GM19328 (cell line): Measurements from ENCODE around the gene HECTD4.
"Not testable (repeated sequence)": the region's sequence is repeated elsewhere in the genome, so short reads cannot be mapped to it uniquely, and the experiment has no call there.

Experiments
- ATAC-seq: cut with Tn5 transposase; IDR thresholded peaks from one replicate; pipeline ENCODE4 v1.9.1; 2021; ENCODE audit warnings: mild to moderate bottlenecking, moderate library complexity; ENCODE audit not compliant: unreplicated experiment

HECTD4 gene

DNA sequence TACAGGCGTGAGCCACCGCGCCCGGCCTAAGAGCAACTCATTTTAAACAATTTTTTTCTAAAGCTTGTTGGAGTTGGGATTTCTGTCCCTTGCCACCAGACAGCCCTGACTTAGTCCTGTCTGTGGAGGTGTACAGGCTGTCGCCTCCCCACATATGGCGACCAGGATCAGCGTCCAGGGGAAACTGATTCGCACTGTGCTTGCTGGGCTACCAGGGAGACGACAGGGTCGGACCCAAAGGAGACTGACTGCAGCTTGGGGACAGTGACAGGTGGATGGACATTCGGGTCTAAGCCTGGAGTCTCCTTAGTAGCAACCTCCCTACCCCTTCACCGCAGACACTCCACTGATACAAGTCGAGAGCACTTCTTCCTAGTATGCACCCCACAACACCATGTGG, 216.6 kb downstream of the HECTD4 start:
- ATAC-seq, result no peak

DNA sequence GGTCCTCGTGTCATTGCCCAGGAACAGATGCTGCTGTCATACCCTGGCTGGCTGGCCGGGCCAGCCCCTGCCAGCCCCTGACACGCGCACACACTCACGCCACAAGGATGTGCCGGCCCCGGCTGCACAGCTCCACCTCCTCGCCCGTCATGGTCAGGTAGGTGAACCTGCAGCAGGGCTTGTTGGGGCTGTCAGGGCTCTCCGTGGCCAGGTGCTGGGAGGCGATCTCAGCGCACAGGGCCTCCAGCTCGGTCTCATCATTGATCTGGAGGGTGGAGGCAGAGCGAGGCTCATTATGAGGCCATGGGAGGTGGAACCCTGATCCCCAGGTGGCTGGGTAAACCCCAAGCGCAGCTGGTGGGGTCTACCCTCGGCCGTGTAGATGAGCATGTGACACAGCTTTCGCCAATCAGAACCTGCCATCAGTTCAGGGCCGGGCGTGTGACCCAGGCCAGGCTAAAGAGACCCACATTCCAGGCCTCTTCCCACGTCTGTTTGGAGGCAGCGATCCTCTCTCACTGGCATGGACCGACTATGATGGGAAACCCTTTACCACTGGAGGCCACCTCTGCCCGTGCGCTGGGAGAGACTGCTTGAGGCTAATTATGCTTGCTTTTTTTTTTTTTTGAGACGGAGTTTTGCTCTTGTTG, 218.1 kb downstream of the HECTD4 start:
- ATAC-seq, result no peak

DNA sequence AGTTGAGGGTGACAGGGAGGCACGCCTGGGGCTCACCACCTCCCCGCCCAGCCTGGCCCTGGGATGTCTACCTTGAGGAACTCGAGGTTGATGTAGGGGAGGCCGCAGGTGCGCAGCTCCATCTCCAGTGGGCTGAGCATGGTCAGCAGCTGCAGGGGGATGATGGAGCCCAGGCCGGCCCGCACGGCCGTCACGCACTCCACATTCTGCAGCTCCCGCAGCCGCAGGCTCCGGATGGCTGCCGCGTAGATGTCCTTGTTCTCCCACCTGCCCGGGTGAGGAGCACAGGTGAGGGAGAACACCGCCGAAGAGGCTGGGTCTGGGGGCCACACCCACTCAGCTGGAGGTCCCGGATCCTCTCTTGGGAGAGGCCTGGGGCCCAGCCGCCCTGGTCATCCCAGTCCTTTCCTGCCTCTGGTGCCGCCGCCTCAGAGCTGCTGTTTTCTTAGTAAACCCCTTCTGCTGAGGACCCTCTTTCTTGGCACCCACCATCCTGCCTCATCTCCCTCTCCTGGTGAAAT, 218.7 kb downstream of the HECTD4 start:
- ATAC-seq, result no peak

DNA sequence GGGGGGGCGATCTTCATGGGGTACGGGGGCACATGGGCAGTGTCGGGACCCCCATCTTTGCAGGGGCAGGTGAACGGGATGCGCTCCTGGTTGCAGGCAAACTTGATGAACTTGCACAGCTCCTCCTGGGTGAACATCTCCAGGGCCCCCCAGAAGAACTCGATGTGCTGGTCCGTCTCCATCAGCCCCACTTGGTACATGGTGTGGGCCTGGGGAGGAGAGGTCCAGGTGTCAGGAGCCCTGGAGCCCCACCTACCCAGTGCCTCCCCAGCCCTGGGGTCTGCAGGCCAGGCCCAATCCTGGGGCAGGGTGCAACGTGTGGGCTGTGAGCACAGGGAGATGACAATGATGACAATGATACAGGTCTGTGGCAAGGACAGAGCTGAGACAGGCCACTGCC, 219.2 kb downstream of the HECTD4 start:
- ATAC-seq, result no peak

DNA sequence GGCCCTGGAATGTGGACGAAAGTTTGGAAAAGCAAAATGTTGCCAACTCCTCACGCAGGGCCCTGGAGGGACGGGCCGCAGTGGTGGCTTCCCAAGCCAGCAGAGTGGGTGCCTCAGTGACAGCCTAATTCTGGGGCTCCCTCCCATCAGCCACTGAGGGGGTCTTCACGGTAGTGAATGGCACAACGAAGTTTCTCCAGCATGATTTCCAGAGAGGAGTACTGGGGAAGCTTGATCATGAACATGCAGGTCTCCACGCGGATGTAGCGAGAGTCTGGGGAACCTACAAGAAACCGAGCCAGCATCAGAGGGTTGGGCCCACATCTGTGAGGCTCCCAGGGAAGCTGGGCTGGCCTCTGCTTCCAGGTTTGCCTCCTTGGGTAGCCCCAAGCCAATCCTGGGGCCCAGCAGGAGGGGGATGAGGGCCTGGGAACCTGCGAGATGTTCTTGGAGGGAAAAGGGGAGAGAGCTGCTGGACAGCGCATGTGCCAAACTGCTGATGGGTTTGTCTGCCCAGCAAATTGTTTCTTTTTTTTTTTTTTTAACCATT, 219.9 kb downstream of the HECTD4 start:
- ATAC-seq, result no peak

DNA sequence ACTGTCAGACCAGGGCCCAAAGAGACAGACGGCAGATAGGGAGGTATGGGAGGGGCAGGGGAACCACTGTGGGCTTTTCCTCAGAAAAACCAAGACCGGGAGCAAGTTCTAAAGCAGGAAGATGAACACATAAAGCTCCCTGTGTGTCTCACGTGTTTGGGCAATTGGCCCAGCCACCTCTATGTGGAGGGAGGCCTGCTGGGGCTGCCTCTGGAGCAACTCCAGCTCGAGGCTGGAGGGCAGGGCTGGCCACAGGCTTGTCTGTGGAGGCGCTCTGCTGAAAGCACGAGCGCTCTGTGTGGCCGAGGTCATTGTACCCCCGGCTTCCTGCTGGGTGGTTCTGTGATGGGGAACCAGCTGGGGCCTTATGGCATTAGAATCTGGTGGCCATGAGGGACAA, 220.5 kb downstream of the HECTD4 start:
- no peak for ATAC-seq

DNA sequence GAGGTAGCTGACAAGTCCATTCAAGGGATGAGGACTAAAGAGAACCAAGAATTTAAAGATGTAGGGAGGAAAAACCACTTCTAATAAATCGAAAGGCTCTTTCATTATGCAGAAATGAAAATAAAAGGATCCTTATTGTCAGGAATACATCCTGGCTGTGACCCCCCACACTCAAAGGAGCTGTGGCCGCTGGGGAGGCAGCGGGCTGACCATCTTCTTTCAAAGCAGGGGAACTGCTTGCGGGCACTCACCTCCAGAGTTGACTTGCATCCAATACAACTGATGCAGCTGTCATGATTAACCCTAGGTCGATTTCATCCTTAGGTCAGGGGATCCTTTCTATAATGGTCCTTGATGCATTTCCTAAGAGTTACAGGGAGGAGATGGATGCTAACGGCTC, 221.6 kb downstream of the HECTD4 start:
- no peak for ATAC-seq

DNA sequence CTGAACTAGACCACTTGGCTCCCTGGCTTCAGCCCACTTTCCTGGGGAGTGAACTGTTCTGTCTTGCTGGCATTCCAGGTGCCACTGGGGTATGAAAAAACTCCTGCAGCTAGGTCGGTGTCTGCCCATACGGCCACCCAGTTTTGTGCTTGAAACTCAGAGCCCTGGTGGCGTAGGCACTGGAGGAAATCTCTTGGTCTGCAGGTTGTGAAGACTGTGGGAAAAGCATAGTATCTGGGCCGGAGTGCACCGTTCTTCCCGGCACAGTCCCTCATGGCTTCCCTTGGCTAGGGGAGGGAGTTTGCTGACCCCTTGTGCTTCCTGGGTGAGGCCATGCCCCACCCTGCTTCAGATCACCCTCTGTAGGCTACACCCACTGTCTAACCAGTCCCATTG, 223.1 kb downstream of the HECTD4 start:
- ATAC-seq, result no peak

DNA sequence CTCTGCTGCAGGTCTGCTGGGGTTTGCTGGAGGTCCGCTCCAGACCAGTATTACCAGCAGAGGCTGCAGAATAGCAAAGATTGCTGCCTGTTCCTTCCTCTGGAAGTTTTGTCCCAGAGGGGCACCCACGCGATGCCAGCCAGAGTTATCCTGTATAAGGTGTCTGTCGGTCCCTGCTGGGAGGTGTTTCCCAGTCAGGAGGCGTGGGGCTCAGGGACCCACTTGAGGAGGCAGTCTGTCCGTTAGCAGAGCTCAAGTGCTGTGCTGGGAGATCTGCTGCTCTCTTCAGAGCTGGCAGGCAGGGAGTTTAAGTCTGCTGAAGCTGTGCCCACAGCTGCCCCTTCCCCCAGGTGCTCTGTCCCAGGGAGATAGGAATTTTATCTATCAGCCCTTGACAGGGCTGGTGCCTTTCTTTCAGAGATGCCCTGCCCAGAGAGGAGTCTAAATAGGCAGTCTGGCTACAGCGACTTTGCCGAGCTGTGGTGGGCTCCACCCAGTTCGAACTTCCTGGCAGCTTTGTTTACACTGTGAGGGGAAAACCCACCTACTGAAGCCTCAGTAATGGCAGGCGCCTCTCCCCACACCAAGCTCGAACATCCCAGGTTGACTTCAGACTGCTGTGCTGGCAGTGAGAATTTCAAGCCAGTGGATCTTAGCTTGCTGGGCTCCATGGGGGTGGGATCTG, 223.6 kb downstream of the HECTD4 start:
- ATAC-seq, result not testable (repeated sequence)

DNA sequence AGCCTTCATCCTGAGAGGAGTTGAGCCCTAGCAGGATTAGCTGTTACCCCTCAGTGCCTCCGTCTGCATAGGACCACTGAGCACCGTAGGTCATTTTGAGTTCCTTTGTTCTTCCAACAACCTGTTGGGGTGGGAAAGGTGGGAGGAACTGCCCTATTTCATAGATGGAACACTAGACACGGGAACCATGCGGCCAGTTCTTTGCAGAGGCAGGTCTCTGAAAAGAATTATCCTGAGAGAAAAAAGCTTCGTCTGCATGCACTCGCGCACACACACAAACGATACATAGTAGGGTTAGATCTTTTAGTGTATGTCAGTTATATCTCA, 228.4 kb downstream of the HECTD4 start:
- ATAC-seq, result no peak

DNA sequence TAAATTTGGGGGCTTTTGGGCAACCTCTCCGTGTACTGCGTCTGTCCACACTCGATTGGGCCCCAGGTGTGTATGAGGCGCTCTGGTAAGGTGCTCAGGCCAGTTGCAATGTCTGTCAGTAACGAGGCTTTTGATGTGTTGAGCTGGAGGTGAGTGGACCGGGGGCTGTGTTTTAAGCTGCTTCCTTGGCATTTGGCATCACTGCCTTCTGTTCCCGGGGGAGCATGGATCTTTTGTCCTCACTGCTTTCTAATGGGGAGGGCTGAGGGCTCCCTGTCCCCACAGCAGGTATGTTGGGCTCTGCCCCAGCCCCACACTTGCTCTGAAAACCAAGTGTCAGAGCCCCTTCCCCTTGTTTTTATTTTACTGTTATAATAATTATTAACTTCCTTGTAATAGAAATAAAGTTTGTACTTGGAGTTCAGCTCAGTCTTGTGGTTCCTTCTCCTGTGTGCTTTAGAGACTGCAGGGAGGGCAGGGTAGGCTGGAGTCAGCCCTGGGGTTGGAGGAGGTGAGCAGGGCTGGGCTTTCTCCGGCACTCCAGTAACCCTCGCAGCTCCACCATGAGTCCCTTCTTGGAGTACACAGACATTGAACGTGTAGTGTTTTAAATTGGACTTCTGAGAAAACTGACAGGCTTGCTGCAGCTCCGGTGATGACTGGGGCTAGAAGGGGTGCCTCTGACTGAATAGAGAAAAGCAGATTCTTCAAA, 228.9 kb downstream of the HECTD4 start:
- ATAC-seq, result no peak

DNA sequence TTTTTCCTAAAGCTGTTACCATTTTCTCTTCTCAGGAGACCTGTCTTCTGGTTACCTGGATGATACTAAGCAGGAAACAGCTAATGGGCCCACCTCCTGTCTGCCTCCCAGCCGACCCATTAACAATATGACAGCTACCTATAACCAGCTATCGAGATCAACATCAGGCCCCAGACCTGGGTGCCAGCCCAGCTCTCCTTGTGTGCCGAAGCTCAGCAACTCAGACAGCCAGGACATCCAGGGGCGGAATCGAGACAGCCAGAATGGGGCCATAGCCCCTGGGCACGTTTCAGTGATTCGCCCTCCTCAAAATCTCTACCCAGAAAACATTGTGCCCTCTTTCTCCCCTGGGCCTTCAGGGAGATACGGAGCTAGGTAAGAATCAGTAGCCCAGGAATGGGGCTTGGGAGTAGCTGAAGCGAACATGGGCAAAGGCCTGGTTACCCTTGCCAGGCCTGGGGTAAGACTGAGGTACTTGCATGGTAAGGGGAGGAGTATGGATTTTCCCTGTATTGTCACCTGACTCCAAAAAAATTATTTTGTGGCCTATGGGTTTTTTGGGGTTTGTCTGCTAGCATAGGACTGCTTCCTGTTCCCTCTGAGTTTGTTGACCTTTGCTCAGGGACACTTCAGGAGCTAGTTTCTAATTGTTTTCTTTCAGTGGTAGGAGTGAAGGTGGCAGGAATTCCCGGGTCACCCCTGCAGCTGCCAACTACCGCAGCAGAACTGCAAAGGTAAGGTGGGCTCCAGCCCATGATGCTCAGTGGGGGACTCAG, 230.3 kb downstream of the HECTD4 start:
- ATAC-seq, result no peak

DNA sequence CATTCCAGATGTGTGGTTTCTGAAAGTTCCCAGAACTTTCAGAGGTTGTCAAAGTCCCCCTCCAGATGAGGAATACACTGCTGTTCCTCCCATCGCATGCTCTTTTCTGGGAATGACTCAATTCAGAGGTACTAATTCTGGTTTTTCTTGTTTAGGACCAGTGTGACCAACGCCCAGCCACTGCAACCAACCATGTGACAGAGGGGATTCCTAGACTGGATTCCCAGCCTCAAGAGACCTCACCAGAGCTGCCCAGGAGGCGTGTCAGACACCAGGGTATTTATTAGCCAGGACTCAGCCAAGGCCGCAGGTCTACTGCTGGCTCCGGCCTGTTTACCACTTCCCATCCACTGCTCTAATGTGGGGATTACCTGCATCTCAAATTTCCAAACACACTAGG, 232.6 kb downstream of the HECTD4 start:
- ATAC-seq, result no peak

DNA sequence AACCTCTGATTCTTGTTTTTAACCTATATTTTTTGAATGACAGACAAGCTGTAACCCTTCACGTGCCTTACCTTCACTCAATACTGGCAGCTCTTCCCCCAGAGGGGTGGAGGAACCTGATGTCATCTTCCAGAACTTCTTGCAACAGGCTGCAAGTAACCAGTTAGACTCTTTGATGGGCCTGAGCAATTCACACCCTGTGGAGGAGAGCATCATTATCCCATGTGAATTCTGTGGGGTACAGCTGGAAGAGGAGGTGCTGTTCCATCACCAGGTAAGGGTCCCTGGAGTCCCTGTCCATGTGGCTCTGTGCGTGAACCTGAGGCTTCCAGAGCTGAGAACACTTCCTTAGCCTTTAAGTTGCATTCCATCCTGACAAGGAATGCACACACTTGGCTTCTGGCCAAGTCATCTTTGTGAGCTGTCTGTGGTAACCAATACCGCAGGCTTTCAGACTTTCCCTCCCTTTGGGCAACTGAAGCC, 234.2 kb downstream of the HECTD4 start:
- no peak for ATAC-seq

DNA sequence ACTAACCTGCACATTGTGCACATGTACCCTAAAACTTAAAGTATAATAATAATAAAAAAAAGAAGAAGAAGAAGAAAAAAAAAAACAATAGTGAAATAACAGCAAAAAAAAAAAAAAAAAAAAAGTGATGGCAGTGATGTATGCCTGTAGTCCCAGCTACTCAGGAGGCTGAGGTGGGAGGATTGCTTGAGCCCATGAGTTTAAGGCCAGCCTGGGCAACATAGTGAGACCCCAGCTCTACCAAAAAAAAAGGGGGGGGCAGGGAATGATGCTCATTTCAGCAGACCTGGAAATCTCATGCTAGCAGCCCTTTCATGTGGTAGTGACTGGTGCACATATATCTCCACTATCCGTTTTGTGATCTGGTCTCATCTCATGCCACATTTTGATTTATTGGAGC, 236.1 kb downstream of the HECTD4 start:
- no peak for ATAC-seq

DNA sequence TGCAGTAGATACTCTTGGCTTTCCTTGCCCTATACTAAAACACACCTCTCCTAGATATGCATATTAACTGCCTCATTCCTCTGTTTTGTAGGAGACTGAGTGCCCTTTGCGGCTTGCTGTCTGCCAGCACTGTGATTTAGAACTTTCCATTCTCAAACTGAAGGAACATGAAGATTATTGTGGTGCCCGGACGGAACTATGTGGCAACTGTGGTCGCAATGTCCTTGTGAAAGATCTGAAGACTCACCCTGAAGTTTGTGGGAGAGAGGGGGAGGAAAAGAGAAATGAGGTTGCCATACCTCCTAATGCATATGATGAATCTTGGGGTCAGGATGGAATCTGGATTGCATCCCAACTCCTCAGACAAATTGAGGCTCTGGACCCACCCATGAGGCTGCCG, 241.5 kb downstream of the HECTD4 start:
- ATAC-seq, result no peak

DNA sequence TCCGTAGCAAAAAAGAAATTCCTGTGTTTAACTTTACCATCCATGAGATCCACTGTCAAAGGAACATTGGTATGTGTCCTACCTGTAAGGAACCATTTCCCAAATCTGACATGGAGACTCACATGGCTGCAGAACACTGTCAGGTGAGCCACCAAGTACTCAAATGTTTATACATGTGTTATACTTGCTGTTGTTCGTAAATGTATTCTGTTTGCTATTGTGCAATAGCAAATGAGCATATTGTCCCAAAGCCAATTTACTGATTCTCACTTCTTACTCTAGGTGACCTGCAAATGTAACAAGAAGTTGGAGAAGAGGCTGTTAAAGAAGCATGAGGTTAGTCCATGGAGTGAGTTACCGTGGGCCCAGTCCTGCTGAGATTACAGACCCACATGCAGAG, 247.5 kb downstream of the HECTD4 start:
- ATAC-seq, result no peak

DNA sequence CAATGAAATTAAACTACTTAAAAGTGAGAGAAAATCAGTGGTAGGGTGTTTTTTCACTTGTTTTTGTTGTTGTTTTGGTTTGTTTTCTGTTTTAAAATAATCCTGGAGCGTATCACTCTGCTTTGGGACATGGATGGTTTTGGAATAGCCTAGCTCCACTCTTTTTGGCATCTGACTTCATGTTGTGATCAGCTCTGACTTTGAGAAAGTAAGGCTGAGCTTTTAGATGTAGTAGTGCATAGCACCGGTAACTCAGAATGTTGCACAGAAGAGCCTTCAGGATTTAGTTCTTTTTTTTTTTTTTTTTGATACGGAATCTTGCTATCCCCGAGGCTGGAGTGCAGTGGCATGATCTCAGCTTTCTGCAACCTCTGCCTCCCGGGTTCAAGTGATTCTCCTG, 248.8 kb downstream of the HECTD4 start:
- no peak for ATAC-seq

DNA sequence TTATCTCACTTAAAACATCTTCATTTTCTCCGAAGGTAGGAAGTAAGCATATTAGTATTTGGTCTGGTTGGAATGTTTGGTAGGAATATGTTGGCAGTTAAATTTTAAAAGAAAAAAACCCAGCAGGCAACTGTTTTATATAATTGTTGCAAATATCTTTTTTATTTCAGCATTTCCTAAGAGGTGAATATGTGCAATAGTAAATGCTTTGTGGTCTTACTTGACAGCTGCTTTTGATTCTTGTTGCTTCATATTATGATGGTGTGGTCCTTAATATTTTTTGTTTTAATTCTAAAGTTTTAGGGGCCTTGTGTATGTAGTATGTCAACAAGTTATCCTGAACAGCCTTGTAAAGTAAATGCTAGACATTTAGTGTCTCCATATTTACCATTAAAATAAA, 250.5 kb downstream of the HECTD4 start:
- no peak for ATAC-seq

DNA sequence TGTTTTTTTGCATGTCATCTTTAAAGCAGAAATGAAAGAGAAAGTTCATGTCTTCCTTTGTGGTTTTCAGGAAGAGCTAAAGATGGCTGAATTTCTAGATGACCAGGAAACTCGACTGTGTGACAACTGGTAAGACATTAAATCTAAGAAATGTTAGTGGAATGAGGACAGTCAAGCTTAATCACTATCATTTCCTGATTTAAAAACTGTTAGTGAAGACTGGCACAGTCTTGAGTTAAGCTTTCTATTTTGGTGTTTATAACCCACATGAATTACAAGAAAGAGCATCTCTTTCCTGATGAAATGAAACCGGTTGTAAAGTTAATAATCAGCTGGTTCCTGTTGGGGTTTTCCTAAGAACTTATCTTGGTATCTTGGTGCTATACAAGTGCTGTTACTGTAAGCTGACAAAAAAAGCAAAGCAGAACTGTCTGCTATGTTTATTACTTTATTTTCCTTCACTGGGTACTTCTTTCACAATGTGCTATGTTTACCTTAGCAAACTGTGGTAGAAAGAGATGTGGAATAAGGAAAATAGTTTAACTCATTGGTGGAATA, 251.7 kb downstream of the HECTD4 start:
- no peak for ATAC-seq

DNA sequence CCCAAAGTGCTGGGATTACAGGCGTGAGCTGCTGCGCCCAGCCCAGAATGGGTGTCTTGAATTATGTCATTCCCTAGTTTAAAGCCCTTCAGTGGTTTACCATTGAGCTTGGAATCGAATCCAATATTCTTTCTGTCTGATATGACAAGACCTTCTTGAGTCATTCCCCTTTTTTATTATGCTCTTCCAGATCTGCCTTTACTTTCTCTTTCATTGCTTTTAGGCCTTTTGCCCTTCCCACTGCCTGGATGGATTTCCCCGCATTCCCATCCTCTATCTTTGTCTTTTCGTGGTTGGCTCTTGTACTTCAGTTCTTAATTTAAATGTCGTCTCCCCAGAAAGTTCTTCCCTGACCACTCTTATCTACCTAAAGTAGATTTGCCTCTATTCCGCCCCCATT, 255.3 kb downstream of the HECTD4 start:
- no peak for ATAC-seq
